ENCODE measurements around the gene GPC6.

DNA sequence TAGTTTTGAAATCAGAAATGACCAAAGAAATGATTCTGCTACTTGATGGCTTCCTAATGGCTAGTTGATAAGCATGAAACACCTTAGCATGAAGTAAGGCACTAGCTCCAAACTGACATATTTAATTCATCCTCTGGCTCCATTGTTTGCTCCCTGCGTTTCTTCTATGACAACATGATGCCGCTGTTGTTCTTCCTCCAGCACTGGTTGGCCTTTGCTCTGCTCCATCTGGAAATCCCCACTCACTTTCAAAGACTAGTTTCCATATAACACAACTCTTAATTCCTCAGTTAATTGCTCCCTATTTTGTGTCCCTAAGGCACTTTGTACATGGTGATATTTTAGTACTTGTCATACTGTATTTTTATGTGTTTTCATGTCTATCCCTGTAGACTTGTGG, 151.6 kb downstream of the GPC6 start:
- TF ChIP-seq, protein P1, sequence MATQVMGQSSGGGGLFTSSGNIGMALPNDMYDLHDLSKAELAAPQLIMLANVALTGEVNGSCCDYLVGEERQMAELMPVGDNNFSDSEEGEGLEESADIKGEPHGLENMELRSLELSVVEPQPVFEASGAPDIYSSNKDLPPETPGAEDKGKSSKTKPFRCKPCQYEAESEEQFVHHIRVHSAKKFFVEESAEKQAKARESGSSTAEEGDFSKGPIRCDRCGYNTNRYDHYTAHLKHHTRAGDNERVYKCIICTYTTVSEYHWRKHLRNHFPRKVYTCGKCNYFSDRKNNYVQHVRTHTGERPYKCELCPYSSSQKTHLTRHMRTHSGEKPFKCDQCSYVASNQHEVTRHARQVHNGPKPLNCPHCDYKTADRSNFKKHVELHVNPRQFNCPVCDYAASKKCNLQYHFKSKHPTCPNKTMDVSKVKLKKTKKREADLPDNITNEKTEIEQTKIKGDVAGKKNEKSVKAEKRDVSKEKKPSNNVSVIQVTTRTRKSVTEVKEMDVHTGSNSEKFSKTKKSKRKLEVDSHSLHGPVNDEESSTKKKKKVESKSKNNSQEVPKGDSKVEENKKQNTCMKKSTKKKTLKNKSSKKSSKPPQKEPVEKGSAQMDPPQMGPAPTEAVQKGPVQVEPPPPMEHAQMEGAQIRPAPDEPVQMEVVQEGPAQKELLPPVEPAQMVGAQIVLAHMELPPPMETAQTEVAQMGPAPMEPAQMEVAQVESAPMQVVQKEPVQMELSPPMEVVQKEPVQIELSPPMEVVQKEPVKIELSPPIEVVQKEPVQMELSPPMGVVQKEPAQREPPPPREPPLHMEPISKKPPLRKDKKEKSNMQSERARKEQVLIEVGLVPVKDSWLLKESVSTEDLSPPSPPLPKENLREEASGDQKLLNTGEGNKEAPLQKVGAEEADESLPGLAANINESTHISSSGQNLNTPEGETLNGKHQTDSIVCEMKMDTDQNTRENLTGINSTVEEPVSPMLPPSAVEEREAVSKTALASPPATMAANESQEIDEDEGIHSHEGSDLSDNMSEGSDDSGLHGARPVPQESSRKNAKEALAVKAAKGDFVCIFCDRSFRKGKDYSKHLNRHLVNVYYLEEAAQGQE (IDR thresholded peaks at IDR 0.05; ENCODE audit: low read depth, low read length) = no peak
- TF ChIP-seq TEAD4 (IDR thresholded peaks at IDR 0.05; ENCODE audit: borderline replicate concordance, insufficient read depth) (no peak), POLR2AphosphoS5 (IDR thresholded peaks at IDR 0.05; ENCODE audit: low read depth, low read length) (no peak)
